Islet precursor cell (in vitro differentiated cells): Measurements from ENCODE around the gene HOXD4.
A peak's percentile ranks its signal among the peaks of the same experiment; 100 is the strongest.

ENCODE experiments used
- DNase-seq: peaks from one replicate; pipeline ENCODE4 v3.0.0-alpha.2; 2018

Gene HOXD4

DNA sequence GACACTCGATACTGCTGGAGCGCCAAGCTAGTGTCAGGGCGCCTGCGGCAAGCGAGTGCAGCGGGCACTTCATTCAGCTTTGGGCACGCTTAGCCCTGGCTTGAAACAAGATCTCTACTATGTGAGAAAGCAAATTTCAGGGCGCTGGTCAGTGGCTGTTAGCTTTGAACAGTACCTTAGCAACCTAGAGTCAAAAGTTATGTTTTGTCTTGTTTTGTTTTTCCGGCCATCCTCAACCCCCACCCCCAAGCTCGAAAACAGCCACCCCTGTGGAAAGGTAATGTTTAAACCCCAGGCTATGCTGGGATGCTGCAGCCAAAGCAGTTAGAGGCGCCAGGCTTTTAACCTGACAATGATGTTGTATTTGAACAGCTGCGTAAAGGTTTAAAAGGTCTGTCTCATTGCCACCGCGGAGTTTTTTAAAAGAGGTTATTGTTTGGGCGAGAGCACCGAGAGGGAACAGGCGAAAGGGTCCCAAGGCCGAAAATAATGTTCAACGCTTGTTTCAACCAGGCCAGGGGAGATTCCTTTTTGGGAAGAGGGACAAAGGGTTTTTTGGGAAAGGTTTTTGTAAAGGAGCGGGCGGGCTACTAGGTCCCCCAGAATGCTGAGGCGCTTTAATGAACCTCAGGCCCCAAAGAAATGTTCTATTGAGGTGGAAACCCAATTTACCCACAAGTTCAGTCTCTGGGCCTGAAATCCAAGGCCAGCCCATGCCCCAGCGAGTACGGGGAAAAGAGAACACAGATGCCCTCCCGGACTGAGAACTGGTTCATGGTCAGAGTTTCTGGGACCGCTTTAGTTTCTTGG, 37.0 kb upstream of the HOXD4 start:
- no peak for DNase-seq

- no peak for DNase-seq
These were observed 36.3 kb upstream of the HOXD4 start for GRCh38 chr2:176114930-176115625.

GRCh38 chr2:176115883-176116813, 35.2 kb upstream of the HOXD4 start, which contains the start of gene HOXD10:
HOXD10 (plus strand) TSS chr2:176116778; CDS start chr2:176116834, 56 bp downstream.
- peak; percentile 88 for DNase-seq

DNA sequence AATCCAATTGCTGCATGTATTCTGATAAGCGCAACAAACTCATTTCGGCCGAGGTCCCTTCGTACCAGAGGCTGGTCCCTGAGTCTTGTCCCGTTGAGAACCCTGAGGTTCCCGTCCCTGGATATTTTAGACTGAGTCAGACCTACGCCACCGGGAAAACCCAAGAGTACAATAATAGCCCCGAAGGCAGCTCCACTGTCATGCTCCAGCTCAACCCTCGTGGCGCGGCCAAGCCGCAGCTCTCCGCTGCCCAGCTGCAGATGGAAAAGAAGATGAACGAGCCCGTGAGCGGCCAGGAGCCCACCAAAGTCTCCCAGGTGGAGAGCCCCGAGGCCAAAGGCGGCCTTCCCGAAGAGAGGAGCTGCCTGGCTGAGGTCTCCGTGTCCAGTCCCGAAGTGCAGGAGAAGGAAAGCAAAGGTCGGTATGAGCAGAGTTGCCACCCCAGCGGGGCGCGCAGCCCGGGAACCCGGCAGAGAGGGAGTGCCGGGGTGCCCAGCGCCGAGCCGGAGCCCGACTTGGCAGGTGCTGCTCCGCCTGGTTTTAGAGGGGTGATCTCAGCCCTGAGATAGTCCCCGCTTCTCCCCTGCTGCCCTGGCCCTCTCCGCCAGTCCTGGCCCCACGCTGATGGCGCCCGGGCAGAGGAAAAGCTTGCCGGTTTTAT, 34.1 kb upstream of the HOXD4 start:
- DNase-seq = no peak

DNA sequence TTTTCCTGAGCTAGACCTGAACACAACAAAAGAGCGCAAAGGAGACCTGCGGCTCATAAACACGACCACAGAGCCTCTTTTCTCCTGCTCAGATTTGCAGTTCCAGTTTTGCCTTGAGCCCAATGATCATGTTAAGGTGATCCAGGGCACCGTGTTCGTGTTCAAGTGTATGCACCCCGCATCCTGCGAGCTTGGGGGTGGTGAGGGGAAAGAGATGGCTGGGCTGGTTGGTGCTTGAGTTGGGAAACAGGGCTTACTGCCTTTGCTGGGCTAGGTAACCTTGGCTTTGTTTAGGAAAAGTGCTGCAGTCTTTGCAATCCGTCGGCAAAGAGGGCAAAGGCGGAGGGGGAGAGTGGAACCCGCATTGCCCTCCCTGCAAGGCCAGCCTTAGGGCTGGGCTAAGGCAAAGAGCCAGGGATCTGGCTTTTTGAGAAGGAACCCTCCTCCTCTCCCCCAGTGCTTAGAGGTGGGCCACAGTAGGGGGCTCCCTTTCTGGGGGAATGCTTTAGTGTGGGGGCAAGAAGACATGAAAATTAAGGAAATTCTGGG, 33.5 kb upstream of the HOXD4 start:
- no peak for DNase-seq

DNA sequence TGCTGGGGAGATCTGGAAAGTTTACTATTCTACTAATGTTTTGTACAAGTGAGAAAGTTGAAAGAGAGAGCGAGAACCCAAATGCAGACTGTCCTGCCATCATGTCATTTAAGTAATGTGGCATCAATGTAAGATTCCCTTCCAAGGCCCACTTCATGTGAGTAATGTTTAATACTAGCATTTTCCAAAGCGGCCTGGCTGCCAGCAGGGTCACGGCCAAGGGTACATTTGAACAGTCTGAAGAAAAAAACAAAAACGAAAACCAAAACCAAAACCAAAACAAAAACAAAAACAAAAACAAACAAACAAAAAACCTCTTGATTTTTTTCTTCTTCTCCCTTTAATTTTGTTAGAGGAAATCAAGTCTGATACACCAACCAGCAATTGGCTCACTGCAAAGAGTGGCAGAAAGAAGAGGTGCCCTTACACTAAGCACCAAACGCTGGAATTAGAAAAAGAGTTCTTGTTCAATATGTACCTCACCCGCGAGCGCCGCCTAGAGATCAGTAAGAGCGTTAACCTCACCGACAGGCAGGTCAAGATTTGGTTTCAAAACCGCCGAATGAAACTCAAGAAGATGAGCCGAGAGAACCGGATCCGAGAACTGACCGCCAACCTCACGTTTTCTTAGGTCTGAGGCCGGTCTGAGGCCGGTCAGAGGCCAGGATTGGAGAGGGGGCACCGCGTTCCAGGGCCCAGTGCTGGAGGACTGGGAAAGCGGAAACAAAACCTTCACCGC, 32.6 kb upstream of the HOXD4 start:
- no peak for DNase-seq

- no peak for DNase-seq
These were observed 30.8 kb upstream of the HOXD4 start for GRCh38 chr2:176120364-176121189.

DNA sequence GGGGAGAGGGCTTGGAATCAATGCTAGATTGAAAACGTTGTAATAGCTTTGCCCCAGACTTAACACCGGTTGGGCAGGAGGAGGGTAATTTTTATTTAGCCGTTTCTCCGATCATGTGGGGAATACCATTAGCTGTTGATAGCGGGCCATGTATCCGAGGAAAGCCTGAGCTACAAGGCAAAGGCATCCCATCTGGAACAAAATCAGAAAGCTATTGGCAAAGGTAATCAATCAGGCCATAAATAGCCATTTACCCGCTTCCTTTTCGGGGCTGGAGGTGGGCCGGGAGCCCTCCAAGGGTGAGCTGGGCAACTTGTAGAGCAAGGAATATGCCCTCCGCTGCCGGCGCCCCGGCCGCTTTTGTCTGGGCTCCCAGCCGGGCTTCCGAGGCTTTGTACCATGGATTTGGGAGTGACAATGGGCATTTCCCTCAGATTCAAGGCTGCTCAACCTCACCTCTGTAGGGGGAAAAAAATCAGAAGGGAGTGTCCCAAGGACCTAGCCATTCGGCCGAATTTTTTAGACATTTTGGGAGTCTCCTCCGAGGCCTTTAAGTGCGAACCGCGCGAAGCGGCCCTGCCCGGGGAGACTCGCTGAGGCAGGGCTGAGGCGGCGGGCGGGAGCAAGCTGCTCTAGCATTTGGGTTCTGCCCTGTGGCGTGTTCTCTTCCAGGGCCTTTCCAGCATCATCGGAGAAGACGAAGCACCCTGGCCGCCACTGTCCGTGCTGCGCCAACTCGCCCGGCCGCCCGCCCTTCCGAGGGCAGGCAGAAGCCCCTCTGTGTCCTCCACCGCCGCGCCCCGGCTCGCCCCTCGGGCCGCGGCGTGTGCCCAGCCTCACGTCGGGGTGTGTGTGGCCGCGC, 29.9 kb upstream of the HOXD4 start:
- DNase-seq = no peak

DNA sequence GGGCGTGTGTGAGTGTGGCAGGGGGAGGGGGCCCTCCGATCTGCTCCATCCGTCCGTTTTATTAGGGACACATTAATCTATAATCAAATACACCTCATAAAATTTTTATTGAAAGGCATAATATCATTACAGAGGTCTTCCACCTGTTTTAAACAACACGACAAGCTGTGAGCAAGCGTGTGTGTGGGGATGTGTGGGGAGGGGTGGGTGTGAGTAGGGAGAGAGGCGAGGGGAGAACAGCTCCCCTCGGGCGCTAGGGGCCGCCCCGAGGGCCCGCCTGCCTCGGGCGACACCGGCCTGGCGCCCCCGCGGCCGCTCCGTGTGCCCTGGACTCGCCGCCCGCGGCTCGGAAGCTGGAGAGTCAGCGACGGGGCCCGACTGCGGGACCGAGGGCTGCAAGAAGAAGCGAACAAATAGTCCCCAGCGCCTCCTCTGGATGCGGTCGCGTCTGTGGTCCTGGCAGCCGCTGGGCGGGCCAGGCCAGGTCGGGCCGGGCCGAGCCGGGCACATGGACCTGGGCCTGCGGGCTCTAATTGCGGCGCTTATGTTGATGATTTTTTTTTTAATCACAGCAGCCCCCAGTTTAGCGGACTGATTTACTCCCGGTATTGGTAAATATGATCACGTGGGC, 29.2 kb upstream of the HOXD4 start:
- no peak for DNase-seq

DNA sequence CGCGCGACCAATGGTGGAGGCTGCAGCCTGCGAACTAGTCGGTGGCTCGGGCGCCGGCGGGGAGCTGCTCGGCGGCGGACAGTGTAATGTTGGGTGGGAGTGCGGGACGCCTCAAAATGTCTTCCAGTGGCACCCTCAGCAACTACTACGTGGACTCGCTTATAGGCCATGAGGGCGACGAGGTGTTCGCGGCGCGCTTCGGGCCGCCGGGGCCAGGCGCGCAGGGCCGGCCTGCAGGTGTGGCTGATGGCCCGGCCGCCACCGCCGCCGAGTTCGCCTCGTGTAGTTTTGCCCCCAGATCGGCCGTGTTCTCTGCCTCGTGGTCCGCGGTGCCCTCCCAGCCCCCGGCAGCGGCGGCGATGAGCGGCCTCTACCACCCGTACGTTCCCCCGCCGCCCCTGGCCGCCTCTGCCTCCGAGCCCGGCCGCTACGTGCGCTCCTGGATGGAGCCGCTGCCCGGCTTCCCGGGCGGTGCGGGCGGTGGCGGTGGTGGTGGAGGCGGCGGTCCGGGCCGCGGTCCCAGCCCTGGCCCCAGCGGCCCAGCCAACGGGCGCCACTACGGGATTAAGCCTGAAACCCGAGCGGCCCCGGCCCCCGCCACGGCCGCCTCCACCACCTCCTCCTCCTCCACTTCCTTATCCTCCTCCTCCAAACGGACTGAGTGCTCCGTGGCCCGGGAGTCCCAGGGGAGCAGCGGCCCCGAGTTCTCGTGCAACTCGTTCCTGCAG, 28.5 kb upstream of the HOXD4 start, which contains the start of gene HOXD9:
Gene HOXD9 (plus strand): TSS at position 37 of the 728 bp plus-strand sequence. CDS start 50 bp downstream, at position 87.
- no peak for DNase-seq

GRCh38 chr2:176123411-176124109, 27.8 kb upstream of the HOXD4 start:
- no peak for DNase-seq

- no peak for DNase-seq
These were observed 27.0 kb upstream of the HOXD4 start for GRCh38 chr2:176124110-176124946.

GRCh38 chr2:176124947-176125771, 26.2 kb upstream of the HOXD4 start:
- no peak for DNase-seq

GRCh38 chr2:176125772-176126054, 25.6 kb upstream of the HOXD4 start:
- peak; percentile 71 for DNase-seq

DNA sequence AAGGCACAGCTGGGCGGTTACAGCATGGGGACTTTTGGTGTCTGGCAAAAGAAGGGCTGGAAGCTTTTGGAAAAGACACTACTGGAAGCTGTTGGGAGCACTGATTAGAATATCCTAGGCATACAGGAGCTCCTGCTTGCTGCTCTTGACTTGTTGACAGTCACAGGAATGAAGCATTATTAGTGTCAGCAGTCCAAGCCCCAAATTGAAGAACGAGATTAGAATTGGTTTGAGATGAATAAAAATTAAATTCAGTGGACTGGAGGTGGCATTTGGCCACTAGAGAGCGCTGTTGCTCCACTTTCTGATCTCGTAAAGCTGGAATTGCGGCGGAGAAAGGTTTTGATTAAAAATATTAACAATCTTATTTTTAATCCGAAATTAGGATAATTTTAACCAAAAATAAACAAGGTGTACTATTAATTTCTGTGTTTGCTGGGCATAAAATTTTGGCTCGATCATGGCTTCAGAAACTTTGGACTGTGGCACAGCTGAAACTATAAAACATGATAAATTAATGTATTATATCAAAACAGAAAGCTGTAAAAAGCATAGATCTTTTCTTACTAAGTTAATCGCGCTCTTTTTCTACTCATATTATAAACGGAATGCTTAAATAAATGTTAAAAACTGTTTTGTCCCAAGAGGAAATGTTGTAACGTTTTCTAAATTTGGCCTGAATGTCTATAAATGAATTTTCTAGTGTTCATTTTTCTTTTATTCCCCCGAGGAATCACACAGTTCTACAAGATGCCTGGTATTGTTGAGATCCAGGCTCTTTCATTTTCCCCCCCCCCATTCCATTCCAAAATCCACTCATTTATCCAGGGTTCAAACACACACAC, 24.2 kb upstream of the HOXD4 start:
- peak; percentile 54 for DNase-seq
